HG02981 (cell line): ENCODE data around the gene RAPGEF4.

Source experiments
- ATAC-seq: cut with Tn5 transposase; IDR thresholded peaks from one replicate; pipeline ENCODE4 v1.9.1; 2021; ENCODE audit warnings: mild to moderate bottlenecking, moderate library complexity; ENCODE audit not compliant: unreplicated experiment

The RAPGEF4 gene

DNA sequence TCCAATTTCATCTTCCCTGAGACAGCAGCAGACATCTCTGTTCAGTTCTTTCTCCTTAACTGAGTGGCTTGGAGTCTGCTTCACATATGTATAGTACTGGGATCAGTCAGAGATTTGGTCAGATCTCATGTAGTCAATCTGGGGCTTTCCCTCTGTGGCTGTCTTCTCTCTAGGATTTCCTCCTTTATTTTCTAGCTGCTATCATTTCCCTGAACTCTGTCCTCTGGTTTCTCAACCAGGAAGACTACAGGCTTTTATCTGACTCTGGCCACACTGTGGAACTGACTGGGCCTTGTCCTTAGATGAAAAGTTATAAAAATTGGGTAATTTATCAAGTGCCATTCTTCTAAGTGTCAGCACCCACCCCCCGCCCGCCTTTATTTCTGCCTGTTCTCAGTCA, 121.0 kb downstream of the RAPGEF4 start:
- no peak for ATAC-seq

DNA sequence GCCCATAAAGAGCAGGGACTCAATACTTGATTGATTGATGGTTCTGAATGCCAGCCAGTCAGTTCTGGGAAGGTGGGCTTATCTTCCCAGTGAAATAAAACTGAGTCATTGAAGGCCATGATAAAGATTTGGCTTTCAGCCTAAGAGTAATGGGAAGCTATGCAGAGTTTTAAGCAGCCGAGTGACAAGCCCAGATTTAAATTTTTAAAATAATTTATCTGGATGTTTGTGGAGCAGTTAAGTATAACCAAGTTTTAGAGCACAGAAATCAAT, 122.8 kb downstream of the RAPGEF4 start:
- no peak for ATAC-seq

DNA sequence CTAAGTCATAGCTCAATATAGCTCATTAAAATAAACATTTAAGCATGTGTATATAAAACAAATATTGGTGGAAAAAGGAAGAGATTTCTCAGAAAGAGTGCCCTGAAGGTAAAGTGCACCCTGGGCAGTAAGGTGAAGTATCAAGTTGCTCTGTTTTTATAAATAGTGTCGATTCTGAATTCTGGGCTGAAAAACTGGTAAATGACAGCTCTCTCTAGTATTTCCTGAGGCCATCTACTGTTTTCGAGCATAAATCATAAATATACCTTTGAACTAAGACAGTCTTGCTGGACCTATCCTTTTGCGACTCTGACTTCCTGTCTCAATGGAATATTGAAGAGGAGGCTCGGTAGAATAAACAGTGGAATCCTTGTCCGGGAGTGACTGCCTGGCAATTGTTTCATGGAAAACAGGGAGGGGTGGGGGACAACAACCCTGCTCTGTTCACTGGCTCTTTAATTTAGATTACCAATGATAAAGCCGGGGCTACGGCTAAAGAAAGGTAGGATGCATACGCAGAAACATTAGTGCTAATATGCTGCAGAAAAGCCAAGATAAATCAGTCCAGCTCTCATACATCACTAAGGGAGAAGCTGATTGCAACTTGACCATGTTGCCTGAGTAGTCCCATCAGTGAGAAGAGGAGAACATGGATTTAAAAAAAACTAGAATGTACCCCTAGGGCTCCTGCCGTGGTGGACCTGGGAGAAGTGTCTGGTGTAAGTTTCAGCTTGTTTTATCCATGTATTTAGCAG, 124.1 kb downstream of the RAPGEF4 start:
- ATAC-seq, result no peak

DNA sequence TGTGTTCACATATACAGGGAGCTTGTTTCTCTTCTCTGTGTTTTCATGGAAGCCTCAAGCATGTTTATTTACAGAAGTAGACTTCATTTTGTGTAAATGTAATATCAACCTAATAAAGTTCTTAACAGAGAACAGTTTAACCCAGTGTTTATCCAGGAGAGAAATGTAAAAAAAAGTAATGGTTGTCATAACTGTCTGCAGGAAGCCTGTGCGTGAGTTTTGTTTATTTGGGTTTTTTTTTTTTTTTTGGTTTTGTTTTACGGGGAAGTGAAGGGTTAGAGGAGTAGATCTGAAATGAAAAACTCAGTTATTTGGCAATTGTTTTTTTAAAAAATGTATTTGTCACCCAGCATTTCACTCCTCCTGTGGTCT, 124.7 kb downstream of the RAPGEF4 start:
- ATAC-seq, result no peak

DNA sequence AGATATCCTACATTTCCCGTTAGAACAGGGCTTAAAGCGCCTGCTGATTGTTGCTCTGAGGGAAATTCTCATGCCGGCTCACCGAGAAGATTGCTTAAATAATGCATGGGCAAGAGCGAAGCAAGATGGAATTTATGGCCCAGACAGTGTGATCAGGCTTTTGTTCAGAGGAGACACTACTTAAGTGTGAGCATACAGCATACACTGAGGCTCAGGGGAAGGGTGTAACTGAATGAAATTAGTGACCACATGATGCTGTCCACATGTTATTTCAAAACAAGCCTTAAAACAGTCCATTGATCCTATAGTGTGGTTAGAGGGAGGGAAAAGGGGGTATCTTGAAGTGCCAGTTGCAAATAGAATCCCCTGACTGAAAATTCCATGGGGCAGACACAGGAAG, 125.5 kb downstream of the RAPGEF4 start:
- ATAC-seq, result no peak

DNA sequence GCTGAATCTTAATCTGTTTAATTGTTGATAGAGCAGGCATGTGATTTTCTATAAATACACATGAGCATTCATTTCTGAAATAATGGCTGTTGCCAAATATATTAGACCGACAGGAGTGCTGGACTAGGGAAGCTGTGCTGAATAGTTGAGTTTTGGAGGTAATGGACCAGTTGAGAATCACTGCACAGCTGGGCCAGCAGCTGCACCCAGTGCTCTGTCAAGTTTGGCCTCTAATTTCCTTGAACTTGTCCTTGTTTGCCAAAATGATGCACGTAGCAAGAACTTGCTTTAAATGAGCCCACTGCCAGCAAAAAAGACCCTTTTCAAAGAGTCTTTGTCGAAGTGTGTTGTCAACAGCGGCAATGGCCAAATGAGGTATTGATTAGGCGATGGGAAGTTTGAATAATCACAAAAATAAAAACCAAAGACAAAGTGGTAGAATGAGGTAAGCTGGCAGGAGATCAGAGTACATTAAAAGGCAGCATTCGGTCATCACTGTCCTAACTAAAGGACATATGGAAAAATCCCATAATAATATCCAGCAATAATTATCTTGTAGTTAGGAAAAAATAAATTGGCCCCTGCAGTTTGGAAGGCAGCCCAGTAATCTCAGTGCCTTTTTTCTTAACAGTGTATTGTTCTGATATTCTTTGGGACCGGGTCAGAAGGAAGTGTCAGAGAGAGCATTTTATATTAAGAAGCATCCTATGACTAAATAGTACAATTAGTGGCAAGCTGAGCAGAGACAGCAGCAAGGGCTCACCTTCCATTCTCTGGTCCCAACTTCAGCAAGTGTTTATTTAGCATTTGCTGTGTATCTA, 126.2 kb downstream of the RAPGEF4 start:
- no peak for ATAC-seq

DNA sequence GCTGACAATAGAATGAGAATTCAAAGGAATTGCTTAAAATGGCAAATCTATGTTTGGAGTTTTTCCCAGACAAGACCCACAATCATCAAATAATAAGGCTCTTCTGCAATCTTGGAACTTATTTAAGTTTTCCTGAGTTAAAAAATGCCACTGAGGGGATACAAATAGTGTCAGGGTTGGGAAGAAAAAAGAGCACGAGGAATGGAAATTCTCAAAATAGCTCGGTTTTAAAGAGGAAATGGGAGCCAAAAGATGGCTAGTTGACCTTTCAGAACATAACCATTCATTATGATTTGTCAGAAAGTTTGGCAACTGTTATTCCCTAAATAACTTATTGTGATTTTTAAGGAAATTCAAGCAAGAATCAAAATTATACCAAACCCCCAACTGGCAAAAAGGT, 127.7 kb downstream of the RAPGEF4 start:
- no peak for ATAC-seq

DNA sequence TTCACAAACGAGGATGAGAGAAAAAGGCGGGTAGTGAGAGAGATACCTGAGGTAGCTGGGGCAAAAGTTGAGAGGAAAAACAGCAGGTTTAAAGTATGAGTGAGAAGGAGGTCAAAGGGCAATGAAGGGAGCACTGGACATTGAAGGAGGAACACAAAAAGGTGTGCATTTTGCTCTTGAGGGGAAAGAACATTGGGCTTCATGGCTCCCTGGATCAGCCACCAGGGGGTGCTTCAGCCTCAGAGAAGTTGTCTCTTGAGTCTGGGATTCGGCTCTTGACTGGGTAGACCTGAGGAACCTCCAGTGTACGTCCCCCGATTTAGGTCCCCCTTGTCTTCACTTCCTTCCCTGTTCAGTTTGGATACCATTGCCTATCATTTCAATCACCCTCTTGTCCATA, 128.5 kb downstream of the RAPGEF4 start:
- no peak for ATAC-seq

DNA sequence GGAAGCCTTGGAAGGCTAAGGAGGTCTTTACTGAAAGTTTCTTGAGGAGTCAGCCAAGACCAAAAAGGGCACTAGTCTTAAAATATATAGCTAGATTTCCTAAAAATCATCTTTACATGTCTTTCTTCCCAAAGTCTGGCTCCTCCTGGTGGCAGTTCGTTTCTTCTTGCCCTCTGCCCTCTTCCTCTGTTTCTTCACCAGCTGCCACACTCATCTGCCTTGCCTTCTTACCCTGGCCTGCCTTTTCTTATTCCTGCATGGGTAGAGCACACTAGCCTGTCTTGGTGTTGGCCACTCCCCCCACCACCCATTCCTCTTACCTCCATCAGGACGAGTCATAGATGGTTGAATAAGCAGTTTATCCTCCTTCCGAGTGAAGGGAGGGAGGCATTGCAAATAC, 129.8 kb downstream of the RAPGEF4 start:
- no peak for ATAC-seq

DNA sequence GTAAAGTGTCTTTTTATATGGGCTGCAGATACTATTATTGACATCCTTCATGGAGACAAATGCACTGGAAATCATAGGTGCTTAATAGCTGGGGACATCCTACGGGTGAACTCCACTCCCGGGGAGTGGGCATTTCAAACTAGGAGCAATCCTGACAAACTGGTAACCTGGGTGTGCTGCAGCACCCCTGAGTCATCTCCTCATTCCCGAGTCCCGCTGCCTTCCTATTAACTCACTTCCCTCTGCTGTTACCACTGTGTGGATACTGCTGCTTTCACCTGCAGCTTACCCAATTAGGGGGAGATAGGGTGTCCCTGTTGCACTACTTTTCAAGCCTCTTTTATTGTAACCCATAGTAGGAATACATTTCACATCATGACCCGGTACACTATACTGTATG, 134.2 kb downstream of the RAPGEF4 start:
- no peak for ATAC-seq

DNA sequence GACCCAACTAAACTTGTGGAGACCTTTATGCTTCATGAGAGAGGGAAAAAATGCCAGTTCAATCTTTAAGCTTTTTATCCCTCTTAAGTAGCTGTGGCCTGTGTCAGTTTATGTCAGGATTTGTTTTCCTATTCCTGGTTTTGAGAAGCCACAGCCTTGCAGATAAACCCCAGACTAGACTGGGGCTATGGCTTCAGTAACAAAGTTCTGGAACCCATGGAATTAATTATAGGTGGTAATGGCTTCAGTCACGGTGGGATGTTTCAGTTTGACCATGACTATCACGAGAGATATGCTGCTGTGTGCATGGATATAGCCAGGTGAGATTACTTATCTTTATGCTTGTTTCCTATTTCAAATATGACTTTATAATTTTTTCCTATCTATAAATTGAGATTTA, 134.8 kb downstream of the RAPGEF4 start:
- ATAC-seq, result no peak

DNA sequence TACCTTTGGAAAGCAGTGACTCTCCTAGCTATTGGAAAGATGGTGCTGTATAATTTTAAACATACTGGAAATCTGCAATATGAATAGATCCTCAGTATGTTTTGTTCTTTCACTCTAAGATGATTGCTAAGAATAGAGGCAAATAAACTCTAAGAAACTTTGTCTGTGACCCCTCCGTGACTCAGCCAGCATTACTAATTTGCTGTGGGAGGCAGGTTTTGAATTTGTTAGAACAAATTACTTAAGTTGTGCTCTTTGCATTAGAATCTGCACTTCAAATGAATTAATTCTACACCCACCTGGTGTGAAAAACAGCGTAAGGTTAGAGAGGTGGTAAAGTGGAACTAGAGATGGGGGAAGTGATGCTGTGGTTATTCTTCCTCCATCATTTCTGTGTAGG, 142.2 kb downstream of the RAPGEF4 start:
- no peak for ATAC-seq

DNA sequence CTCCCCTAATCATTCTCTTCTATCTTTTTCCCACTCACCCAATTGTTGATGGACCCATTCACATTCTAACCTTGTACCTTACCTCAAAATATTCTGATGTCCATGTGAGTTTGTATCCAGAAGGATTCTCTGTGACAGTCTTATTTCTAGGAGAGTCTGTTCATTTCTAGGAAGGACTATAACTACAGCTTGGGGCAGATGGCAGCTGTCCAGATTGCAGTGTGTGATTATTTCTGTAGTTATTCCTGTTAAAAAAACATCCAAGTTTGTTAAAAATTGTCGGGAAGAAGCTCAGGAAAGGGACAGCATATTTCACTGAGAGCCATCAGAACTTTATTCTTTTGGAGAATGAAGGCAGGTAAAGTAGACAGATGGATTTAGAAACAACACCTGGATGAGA, 142.6 kb downstream of the RAPGEF4 start:
- ATAC-seq, result no peak

DNA sequence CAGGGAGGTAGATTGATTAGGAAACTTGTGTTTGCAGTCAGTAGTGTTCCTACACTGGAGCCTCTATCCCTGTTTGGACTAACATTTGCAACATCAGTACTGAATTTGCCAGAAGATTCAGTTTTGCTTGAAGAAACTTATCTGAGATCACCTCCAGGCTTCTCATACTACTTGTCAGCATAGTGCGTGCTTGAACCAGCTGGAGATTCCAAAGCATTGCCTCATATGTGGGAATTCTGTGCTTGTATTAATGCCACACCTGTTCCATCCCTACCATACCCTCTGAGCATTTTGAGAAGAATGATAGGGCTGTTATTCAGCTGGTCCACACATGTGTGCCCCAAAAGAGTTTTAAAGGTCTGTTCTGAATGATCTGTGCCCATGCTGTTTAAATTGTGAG, 148.7 kb downstream of the RAPGEF4 start:
- ATAC-seq, result no peak

DNA sequence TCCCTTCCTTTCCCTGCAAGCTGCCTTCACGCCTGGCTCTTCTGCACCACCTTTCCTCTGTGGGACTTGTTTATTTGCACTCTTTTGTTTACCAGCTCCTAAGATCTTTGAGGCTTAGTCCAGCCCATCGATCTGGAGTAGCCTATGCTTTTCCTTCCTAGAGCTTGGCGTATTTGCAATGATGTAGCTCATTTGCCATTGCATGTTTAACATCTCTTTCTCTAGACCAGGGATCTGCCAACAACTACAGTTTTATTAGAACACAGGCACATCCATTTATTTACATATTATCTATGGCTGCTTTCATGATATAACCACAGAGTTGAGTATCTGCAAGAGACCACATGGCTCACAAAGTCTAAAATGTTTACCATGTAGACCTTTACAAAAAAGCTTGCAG, 150.4 kb downstream of the RAPGEF4 start:
- ATAC-seq, result no peak

DNA sequence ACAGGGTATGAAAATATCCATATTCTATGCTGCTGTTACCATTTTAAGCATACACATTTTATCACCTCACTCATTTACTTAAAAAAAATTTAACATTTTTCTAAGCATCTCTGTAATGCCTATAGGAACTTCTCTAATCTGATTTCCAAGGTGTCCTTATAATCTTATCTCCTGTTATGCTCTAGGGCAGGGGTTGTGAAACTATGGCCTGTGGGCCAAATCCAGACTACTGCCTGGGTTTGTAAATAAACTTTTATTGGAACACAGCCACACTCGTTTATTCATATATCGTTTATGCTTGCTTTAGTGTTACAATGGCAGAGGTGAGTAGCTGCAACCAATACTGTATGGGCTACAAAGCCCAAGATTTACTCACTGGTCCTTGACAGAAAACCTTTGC, 151.6 kb downstream of the RAPGEF4 start:
- ATAC-seq, result no peak

DNA sequence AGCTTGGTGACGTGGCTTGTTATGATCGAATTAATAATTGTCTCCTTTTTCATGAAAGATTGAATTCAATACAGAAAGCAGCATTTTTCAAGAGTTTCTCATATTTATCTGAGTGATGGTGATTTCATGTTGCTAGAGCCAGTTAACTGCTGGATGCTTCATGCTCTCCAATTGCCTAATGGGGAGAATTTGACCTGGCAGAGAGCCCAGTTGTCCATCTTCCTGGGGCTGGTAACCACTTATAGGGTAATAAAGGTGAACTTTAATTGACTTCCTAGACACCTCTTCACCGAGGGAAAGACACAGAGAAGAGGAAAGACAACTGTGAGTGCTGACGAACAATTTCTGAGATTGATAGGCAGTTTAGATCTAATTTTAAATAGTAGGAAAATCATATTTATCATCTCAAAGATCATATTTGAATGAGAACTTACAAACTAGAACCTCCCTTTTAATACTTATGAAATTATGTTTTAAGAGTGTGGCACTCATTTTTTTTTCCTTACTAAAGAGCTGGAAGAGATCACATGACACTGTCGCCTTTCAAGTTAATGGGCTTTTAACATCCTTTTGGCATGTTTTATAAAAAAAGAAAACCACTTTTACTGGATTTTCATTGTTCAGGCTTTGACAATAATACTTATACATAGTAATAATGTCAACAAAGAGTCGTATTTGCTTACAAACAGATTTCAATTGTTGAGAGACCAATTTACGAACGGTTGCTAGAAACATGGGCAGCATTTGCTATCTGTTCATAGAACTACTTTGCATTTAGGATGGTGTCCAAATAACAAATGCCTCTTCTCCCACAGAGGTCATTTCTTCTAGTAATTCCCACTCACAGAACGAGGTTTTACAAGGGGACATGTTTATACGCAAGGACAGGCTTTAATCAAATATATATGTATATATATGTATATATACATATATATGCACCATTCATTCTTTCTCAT, 153.3 kb downstream of the RAPGEF4 start:
- no peak for ATAC-seq

DNA sequence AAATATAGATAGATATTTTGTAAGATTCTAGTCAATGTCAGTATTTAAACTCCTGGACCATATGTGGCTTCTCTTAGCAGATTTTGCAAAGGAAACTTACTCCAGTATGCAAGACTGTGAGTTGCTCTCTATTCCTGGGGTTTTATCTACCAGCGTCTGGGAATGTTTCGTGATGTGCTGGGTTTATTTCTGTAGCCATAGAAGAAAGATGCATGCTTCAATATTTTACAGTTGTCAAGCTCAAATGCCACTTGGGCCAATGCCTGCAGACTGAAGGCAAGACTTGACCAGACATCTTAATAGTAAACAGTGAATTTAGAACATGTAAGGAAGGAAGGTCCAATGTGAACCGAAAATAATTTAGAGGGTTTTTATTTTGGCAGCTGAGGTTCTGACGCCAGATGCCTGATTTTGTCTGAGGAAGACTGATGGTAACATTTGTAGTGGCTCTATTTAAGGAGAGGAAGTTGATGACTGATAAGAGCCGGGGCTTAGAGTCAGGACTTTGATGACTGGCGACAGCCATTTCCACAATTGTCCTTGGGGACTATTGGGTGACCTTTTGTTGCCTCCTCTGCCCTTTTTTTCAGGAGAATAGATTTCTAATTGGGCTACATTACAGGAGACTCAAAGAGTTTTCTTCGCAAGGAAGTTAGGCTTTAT, 154.3 kb downstream of the RAPGEF4 start:
- ATAC-seq, result no peak

DNA sequence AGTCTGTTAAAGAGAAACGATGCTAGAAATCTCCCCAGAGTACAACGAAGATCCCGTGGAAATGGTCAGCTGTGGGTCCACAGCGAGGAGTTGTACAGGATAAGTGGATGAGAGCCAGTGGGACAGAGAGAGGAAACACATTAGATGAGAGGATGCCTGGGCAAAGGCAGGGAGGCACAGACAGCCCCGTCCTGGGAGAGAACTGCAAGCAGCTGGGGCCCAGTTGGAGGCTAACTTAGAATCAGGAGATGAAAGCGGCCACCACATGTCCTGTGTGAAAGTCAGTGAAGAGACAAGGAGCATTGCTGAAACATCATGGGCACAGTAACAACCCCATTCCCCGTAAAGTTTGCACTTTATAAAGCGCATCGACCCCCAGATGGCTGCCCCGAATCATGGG, 157.5 kb downstream of the RAPGEF4 start:
- ATAC-seq, result no peak

DNA sequence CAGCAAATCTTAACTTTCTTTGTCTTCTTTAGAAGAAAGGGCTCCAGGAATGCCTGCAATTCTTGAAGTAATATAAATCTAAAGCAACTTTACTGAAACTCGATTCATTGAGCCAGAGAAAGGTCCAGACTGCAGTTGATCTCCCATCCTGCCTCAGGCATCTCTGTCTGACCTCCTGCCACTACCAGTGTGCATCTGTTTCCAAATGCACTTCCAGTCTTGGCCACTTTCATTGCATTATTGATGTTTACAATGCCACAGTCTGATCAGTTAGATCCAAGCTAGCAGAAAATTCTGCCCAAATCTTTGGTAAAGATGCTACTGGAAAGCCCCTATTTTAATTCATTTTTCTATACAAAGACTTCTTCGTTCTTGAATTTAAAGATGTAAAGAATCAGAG, 158.0 kb downstream of the RAPGEF4 start:
- ATAC-seq, result no peak
